HL-60 (cell line): Measurements from ENCODE around the gene LRPAP1.

Source experiments
- DNase-seq, 2 experiments: peaks; one replicate each; pipeline ENCODE4 v3.0.0-alpha.2; 2010 to 2020; ENCODE audit warnings: low read depth in 1 of 2, low spot score in 1 of 2
- H3K27ac ChIP-seq: fragments of 250-450 bp; sonication (Bioruptor Pico); replicated peaks from 2 replicates; pipeline ENCODE4 v1.5.1; 2020; ENCODE audit warnings: mild to moderate bottlenecking, moderate library complexity
- H3K27me3 ChIP-seq: fragments of 250-450 bp; sonication (Bioruptor Pico); 2 replicates; pipeline ENCODE4 v1.5.1; 2021; ENCODE audit warnings: mild to moderate bottlenecking, moderate library complexity; ENCODE audit not compliant: insufficient read depth, poor library complexity, severe bottlenecking
- H3K4me3 ChIP-seq: replicated peaks from 2 replicates; pipeline ENCODE4 v1.5.1; 2011; ENCODE audit warnings: mild to moderate bottlenecking, control low read depth, low read length; ENCODE audit not compliant: insufficient read depth
- GABPA ChIP-seq: IDR thresholded peaks from 2 replicates; pipeline ENCODE4 v1.6.1; 2012; ENCODE audit warnings: low read depth
- POLR2AphosphoS5 ChIP-seq: IDR thresholded peaks from 2 replicates; pipeline ENCODE4 v1.6.1; 2012; ENCODE audit warnings: low read depth
- SPI1 ChIP-seq: IDR thresholded peaks from 2 replicates; pipeline ENCODE4 v1.6.1; 2012; ENCODE audit warnings: low read depth, mild to moderate bottlenecking, borderline replicate concordance
- TF ChIP-seq, protein P1 (sequence below): IDR thresholded peaks from 2 replicates; pipeline ENCODE4 v1.6.1; 2012; ENCODE audit warnings: low read depth; ENCODE audit not compliant: insufficient replicate concordance
- TF ChIP-seq, protein P2 (sequence below): IDR thresholded peaks from one replicate; pipeline ENCODE4 v1.5.1; 2011; ENCODE audit warnings: low read length, control low read depth, inconsistent platforms; ENCODE audit not compliant: insufficient read depth

LRPAP1 gene

DNA sequence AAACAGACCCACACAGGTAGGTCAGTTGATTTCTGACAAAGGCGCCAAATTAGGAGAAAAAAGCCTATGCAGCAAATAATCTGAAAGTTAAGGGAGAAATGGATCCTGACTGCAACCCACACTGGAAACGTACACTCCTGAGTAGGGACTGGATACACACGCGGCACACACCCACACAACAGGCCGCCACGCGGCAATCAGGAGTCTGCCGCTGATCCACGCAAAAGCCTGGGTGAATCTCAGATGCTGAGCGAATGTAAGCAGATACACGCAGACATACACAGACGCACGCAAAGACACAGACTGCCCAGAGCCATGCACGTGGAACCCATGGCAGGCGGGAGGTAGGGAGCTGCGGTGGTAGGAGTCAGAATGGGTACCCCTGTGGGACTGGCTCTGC, 21.7 kb downstream of the LRPAP1 start:
- TF ChIP-seq, protein P1, sequence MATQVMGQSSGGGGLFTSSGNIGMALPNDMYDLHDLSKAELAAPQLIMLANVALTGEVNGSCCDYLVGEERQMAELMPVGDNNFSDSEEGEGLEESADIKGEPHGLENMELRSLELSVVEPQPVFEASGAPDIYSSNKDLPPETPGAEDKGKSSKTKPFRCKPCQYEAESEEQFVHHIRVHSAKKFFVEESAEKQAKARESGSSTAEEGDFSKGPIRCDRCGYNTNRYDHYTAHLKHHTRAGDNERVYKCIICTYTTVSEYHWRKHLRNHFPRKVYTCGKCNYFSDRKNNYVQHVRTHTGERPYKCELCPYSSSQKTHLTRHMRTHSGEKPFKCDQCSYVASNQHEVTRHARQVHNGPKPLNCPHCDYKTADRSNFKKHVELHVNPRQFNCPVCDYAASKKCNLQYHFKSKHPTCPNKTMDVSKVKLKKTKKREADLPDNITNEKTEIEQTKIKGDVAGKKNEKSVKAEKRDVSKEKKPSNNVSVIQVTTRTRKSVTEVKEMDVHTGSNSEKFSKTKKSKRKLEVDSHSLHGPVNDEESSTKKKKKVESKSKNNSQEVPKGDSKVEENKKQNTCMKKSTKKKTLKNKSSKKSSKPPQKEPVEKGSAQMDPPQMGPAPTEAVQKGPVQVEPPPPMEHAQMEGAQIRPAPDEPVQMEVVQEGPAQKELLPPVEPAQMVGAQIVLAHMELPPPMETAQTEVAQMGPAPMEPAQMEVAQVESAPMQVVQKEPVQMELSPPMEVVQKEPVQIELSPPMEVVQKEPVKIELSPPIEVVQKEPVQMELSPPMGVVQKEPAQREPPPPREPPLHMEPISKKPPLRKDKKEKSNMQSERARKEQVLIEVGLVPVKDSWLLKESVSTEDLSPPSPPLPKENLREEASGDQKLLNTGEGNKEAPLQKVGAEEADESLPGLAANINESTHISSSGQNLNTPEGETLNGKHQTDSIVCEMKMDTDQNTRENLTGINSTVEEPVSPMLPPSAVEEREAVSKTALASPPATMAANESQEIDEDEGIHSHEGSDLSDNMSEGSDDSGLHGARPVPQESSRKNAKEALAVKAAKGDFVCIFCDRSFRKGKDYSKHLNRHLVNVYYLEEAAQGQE = no peak
- no peak for TF ChIP-seq GABPA
- TF ChIP-seq, protein P2, sequence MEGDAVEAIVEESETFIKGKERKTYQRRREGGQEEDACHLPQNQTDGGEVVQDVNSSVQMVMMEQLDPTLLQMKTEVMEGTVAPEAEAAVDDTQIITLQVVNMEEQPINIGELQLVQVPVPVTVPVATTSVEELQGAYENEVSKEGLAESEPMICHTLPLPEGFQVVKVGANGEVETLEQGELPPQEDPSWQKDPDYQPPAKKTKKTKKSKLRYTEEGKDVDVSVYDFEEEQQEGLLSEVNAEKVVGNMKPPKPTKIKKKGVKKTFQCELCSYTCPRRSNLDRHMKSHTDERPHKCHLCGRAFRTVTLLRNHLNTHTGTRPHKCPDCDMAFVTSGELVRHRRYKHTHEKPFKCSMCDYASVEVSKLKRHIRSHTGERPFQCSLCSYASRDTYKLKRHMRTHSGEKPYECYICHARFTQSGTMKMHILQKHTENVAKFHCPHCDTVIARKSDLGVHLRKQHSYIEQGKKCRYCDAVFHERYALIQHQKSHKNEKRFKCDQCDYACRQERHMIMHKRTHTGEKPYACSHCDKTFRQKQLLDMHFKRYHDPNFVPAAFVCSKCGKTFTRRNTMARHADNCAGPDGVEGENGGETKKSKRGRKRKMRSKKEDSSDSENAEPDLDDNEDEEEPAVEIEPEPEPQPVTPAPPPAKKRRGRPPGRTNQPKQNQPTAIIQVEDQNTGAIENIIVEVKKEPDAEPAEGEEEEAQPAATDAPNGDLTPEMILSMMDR = no peak
- no peak for TF ChIP-seq POLR2AphosphoS5
- TF ChIP-seq SPI1 = no peak
- no peak overlapping the region for H3K27ac ChIP-seq
- no peak for DNase-seq
- no peaks in the 10 kb centered on the region for H3K27me3 ChIP-seq
- H3K4me3 ChIP-seq = no peak overlapping the region

- Histone ChIP-seq H3K27ac (no peak overlapping the region), H3K27me3 (no peaks in the 10 kb centered on the region), H3K4me3 (no peak overlapping the region)
- peak in 1 of 2 experiments; percentile 64 for DNase-seq
- TF ChIP-seq, protein P2 = no peak
- 0 out of 2 replicates have a peak, but pooled peaks have one; percentile 20 for TF ChIP-seq POLR2AphosphoS5
- TF ChIP-seq, protein P1 = no peak
- TF ChIP-seq GABPA = no peak
- 0 out of 2 replicates have a peak, but pooled peaks have one; percentile 33 for TF ChIP-seq SPI1
Observed at GRCh38 chr4:3508542-3508941, 23.7 kb downstream of the LRPAP1 start.

- DNase-seq = no peak
- TF ChIP-seq, protein P2 = no peak
- no peak for TF ChIP-seq POLR2AphosphoS5
- TF ChIP-seq GABPA = no peak
- TF ChIP-seq, protein P1 = no peak
- no peak for TF ChIP-seq SPI1
- Histone ChIP-seq H3K4me3 (no peak overlapping the region), H3K27ac (no peak overlapping the region), H3K27me3 (no peaks in the 10 kb centered on the region)
Observed at GRCh38 chr4:3505231-3505630, 27.0 kb downstream of the LRPAP1 start.
